Calu3 (cell line): ENCODE measurements around the gene VSIR. TPM values are rescaled to one million over a fixed set of nuclear protein-coding genes. Genes with fewer than 3 reads are reported as not detected.

Source experiments
- BruUV-seq: library from RNA; stranded (reverse); fragments of 400-500 nt; replicated peaks from 2 replicates; lab custom pipeline; 2021; lab: Mats Ljungman, UMichigan
- CTCF ChIA-PET: fragments of 300-600 bp; sonication (Branson Sonifier 250); formaldehyde crosslinking; loops from one replicate; lab custom pipeline; 2022; ENCODE audit warnings: antibody characterized with exemption; lab: Charles Lee
- DNase-seq: peaks from one replicate; pipeline ENCODE4 v3.0.0; 2022
- H3K27ac Mint-ChIP-seq: one replicate; pipeline ENCODE4 v1.8.0; 2022; ENCODE audit warnings: mixed read lengths; ENCODE audit not compliant: unreplicated experiment
- H3K27me3 Mint-ChIP-seq: one replicate; pipeline ENCODE4 v1.8.0; 2022; ENCODE audit warnings: mixed read lengths; ENCODE audit not compliant: unreplicated experiment
- H3K36me3 Mint-ChIP-seq: one replicate; pipeline ENCODE4 v1.8.0; 2022; ENCODE audit warnings: mild to moderate bottlenecking, moderate library complexity, mixed read lengths; ENCODE audit not compliant: insufficient read depth, unreplicated experiment
- H3K4me1 Mint-ChIP-seq: one replicate; pipeline ENCODE4 v1.8.0; 2022; ENCODE audit warnings: mild to moderate bottlenecking, low read depth, mixed read lengths; ENCODE audit not compliant: unreplicated experiment
- H3K4me3 Mint-ChIP-seq: one replicate; pipeline ENCODE4 v1.8.0; 2022; ENCODE audit warnings: mild to moderate bottlenecking, low read depth, moderate library complexity, mixed read lengths; ENCODE audit not compliant: unreplicated experiment
- H3K9me3 Mint-ChIP-seq: one replicate; pipeline ENCODE4 v1.8.0; 2022; ENCODE audit warnings: low read depth, mixed read lengths; ENCODE audit not compliant: unreplicated experiment
- intact Hi-C: fragments of 100-400 bp; cut with micrococcal nuclease; formaldehyde crosslinking; loops from one replicate; pipeline ENCODE4 v1.10.0; 2022; ENCODE audit not compliant: unreplicated experiment
- total RNA-seq: library from RNA; stranded (reverse); gene quantifications from 2 replicates; pipeline ENCODE4 v1.2.3, GENCODE V29; 2022
- TF ChIP-seq, protein P1 (sequence below): fragments of 200-600 bp; IDR thresholded peaks from one replicate; pipeline ENCODE4 v1.8.0; 2022; ENCODE audit warnings: antibody characterized with exemption; ENCODE audit not compliant: unreplicated experiment

The VSIR gene
- total RNA-seq, 1 experiment from 2014 or later, result 30.1 TPM

DNA sequence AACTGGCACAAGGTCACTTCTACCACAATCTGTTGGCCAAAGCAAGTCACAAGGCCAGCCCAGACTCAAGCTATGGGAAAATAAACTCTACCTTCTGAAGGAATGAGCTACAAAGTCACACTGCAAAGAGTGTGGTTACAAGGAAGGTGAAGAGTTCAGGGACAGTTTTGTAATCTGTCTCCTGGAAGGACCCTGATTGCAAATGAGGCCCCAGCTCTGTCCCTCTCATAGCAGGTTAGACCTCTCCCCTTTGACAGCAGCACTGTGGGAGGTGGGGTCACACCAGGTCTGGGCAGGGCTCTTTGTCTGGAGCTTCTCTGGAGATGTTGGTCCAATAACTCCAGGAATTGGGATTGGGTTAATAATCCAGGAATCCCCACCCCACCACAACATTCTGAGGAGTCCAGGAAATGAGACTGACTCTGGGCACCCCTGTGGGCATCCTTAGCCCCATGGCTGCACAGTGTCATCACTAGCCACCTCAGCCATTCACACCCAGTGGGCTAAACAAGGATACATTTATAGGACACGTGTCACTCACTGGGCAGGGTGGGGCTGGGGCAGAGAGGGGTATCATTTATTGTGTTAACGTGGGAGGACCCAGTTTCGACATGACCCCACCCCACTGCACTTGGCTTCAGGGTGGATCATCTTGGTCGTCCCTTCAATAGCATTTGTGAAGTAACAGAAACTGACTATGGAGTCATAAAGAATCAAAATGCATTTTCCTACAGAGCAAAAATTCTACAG lies 30.1 kb downstream of the VSIR start:
- intact Hi-C loops, result no loop called here
- H3K27ac Mint-ChIP-seq, result no peak overlapping the region
- peaks cover 39% of the 10 kb centered on the region for H3K4me1 Mint-ChIP-seq
- no peaks in the 10 kb centered on the region for H3K27me3 Mint-ChIP-seq
- H3K9me3 Mint-ChIP-seq, result no peaks in the 10 kb centered on the region
- peaks cover 13% of the 10 kb centered on the region for H3K36me3 Mint-ChIP-seq
- no TSS peak for BruUV-seq
- TF ChIP-seq, protein P1, sequence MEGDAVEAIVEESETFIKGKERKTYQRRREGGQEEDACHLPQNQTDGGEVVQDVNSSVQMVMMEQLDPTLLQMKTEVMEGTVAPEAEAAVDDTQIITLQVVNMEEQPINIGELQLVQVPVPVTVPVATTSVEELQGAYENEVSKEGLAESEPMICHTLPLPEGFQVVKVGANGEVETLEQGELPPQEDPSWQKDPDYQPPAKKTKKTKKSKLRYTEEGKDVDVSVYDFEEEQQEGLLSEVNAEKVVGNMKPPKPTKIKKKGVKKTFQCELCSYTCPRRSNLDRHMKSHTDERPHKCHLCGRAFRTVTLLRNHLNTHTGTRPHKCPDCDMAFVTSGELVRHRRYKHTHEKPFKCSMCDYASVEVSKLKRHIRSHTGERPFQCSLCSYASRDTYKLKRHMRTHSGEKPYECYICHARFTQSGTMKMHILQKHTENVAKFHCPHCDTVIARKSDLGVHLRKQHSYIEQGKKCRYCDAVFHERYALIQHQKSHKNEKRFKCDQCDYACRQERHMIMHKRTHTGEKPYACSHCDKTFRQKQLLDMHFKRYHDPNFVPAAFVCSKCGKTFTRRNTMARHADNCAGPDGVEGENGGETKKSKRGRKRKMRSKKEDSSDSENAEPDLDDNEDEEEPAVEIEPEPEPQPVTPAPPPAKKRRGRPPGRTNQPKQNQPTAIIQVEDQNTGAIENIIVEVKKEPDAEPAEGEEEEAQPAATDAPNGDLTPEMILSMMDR, result no peak
- CTCF ChIA-PET, result interaction anchor here (0.8 to 1.2 kb wide), 3 partner anchors 9 to 58 kb away, joined by 3 to 10 read pairs (median 3); no protein-coding TSS in a partner anchor
- no peak for DNase-seq
- no peak overlapping the region for H3K4me3 Mint-ChIP-seq

GRCh38 chr10:71742301-71743088 lies 30.8 kb downstream of the VSIR start:
- CTCF ChIA-PET, result interaction anchor here (0.6 to 1.2 kb wide), 3 partner anchors 24 to 59 kb away, joined by 3 to 10 read pairs (median 3); no protein-coding TSS in a partner anchor
- no peaks in the 10 kb centered on the region for H3K9me3 Mint-ChIP-seq
- BruUV-seq, result no TSS peak
- H3K4me1 Mint-ChIP-seq, result peaks cover 43% of the 10 kb centered on the region
- no peak for DNase-seq
- TF ChIP-seq, protein P1, result no peak
- no peak overlapping the region for H3K4me3 Mint-ChIP-seq
- no peak overlapping the region for H3K27ac Mint-ChIP-seq
- no peaks in the 10 kb centered on the region for H3K27me3 Mint-ChIP-seq
- intact Hi-C loops, result no loop called here
- H3K36me3 Mint-ChIP-seq, result peaks cover 9% of the 10 kb centered on the region

- TF ChIP-seq, protein P1, result no peak
- no peak for DNase-seq
- BruUV-seq, result no TSS peak
- peaks cover 43% of the 10 kb centered on the region for H3K4me1 Mint-ChIP-seq
- CTCF ChIA-PET, result interaction anchor here (0.6 kb wide), 1 partner anchor 23 kb away, joined by 3 read pairs; no protein-coding TSS in a partner anchor
- intact Hi-C loops, result no loop called here
- no peaks in the 10 kb centered on the region for H3K9me3 Mint-ChIP-seq
- H3K4me3 Mint-ChIP-seq, result no peak overlapping the region
- H3K36me3 Mint-ChIP-seq, result peaks cover 9% of the 10 kb centered on the region
- H3K27ac Mint-ChIP-seq, result no peak overlapping the region
- no peaks in the 10 kb centered on the region for H3K27me3 Mint-ChIP-seq
Measured at GRCh38 chr10:71741671-71742070, 31.6 kb downstream of the VSIR start.

DNA sequence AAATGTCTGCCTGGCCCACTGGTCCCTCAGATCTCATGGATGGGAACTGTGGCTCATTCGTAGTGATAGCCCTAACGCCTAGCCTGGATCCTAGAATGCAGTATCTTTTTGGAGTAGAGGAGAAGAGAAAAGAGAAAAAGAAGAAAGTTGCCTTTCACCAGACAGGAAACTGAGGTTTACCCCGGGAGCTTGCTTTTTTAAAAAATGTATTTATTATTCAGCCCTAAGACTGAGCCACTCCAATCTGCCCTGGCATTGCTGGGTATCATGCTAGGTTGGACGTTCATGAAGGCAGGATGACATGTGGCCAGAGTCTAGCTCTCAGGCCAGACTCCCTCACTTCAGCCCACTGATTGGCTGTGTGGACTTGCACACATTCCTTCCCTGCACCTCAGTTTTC lies 32.3 kb downstream of the VSIR start:
- Mint-ChIP-seq H3K4me1 (peaks cover 41% of the 10 kb centered on the region), H3K4me3 (no peak overlapping the region), H3K27me3 (no peaks in the 10 kb centered on the region), H3K36me3 (peaks cover 4% of the 10 kb centered on the region), H3K27ac (no peak overlapping the region), H3K9me3 (no peaks in the 10 kb centered on the region)
- CTCF ChIA-PET, result interaction anchor here (0.6 to 0.7 kb wide), 2 partner anchors 13 to 71 kb away, joined by 3 read pairs; no protein-coding TSS in a partner anchor
- intact Hi-C loops, result no loop called here
- BruUV-seq, result no TSS peak
- TF ChIP-seq, protein P1, result no peak
- no peak for DNase-seq
